GM18870 (cell line): Measurements from ENCODE around the gene BRINP2.

Experiments
- ATAC-seq: cut with Tn5 transposase; IDR thresholded peaks from one replicate; pipeline ENCODE4 v1.9.1; 2021; ENCODE audit warnings: moderate library complexity; ENCODE audit not compliant: unreplicated experiment

BRINP2 gene

GRCh38 chr1:177164380-177165068 lies 6.2 kb upstream of the BRINP2 start, which contains the start of gene ASTN1:
Gene ASTN1, minus strand, starts transcription at chr1:177164712. Its CDS starts 36 bp downstream, at chr1:177164676.
- no peak for ATAC-seq

DNA sequence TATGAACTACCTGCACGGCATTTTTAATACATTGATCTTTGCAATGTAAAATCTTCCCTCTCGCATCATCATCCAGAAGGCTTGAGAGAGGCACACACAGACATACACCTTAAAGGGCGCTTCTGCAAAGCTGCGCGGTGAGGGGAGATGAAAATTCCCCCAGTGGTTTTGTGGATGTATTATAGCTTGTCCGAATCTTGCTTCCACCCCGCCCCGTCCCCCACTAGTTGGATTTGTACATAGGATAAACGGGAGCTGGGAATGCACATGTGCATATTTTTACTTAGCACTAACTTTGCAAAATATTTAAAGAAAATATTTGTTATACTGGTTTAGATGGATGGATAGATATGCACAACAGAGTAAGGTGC lies 5.7 kb upstream of the BRINP2 start:
- ATAC-seq: no peak

DNA sequence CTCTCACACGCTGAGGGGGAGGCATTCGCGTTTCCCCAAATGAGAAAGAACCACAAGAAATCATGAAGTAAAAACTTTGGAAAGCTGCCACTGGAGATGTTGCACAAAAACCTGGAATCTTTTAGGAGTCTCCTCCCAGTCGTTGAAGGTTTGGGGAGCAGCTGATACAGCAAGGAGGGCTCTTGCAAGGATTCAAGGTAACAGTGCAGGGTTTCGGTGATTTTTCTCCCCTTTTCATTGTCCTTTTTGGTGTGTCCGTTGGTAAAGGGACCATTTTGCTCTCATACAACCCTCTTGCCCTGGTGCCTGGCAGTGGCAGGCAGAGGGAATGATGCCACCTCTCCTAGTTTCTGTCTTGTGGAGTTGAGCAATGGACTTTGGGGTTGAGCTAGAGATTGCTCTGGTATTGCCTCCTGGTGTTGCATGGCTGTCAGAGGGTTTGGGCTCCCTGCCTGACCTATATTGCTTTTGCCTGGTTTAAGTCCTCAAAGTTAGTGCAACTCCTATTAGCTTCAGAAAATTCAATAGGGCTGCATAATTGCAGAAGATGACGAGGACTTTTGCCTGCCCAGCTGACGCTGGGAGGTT lies 872 bp downstream of the BRINP2 start:
- no peak for ATAC-seq

DNA sequence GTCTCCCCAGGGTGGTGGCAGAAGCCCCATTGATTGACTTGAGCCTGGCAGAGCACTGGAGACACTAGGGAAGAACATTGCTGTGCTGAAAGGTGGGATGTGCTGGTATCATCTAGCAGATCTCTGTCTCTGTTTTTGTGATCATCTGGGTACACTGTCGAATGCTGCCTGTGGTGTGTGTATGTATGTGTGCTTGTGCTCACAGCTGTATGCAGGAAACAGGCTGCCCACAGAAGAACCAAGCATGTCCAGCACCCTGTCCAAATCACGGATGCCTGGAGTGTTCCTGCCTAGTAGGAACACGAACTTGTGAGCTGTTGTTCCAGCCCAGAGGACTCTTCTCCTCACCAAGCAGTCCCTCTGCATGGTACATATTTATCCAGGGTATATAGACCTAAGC lies 1.5 kb downstream of the BRINP2 start:
- no peak for ATAC-seq

DNA sequence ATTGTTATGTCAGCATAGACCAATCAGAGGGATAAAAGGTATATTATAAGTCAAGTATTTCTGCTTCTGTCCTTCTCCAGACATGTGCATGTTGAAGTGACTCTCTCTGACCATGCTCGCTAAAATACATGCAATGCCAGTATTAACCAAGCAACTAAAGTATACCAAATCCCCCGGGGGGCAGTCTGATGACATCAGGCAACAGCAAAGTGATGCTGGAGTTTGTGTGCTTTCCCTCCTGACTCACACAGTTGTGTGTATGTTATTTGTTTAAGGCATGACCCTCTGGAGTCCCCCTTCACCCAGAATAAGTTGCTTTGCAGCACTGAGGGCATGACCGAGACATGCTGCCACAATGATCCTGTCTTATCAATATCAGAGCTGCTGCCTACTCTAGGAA lies 2.1 kb downstream of the BRINP2 start:
- no peak for ATAC-seq

DNA sequence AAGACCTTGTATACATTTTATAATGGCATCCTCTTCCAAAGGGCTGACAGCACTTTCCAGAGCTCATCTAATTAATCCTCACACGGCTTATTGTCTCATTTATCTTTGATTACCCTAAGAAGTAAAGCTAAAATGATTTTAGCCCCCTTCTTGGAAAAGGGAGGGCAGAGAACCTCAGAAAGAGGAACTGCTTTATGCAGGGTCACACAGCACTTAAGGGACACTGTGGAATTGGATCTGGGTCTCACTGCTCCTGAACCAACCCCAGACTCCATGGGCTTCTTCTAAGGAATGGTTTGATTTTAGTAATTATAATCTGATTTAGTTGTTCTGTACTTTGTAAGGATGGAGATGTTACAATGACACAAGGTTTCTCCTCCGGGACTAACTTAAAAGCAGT lies 3.2 kb downstream of the BRINP2 start:
- ATAC-seq: no peak

- no peak for ATAC-seq
These were observed 4.3 kb downstream of the BRINP2 start for GRCh38 chr1:177174921-177175634.

DNA sequence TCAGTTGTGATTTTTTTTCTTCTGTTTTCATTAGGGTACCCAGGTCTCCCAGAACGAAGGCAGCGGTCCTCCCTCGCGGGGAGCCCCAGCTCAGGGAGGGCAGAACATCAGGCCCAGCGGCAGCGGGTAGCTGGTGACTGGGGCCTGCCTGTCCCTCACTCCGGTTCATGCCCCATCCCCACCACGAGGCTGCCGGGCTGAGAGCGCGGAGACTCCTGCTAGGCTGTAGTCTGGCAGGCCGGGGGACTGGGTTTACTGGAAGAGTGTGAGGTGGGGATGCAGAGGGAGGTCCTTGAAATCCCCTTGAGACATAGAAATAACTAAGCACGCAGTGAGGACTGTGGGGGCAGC lies 10.5 kb downstream of the BRINP2 start:
- no peak for ATAC-seq

DNA sequence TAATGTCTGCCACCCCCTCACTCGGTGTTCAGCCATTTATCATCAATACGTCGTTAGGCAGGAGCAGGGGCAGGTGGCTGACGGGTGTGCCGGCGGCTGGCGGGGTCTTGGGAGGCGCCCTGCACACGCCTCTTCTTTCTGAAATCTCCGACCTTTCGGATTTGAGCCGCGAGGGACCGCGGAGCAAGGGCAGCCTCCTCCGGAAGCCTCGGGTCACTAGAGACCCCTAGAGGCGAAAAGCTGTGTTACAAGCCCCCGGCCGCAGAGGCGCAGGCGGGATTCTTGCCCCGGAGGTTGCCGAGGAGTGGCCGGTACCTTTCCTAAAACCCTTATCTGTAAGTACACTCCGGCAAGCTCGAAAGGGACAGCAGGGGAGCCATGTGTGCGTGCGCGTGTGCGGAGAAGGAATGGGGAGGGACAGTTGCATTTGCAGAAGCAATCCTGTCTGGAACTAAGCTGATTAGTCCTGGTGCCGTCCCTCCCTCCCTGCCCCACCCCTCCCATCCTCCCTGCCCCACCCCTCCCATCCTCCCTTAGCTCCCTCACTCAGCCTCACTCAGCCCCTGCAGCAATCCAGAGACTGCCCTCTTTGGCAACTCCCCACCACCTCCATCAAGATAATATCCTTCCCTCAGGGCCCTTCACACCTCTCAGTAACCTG lies 11.0 kb downstream of the BRINP2 start:
- peak; percentile 77 for ATAC-seq

DNA sequence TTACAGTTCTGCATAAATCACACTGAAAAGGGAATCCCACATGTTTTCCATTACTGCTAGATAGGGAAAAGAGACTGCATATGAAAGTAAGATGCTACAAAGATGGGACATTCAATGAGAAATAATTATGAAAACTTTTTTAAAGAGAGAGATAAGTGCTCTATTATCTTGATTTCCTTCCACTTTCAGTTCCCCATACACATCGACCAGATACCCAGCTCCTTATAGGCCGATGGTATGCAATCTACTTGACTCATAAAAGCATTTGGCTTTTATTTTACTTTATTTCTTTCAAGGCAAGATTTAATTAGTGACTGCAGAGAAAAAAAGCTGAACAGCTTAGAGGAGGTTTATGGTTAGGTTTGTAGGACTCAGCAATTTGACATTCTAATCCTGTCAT lies 13.1 kb downstream of the BRINP2 start:
- no peak for ATAC-seq

DNA sequence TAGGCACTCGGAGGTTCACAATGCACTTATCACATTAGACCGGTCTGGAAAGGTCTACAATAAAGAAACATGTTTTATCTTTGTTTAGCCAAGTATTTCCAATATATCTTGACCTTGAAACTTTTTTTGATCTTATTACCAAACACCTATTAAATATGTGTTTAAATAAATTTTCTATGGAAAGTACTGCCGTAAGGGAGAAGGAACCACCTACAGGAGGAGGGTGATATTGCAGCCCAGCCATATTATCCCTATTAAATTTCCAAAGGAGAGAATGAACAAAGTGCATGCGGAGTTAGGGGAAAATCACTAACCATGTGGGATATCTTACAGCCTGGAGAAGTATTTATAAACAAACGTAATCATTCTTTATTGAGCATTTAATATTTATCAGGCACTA lies 14.5 kb downstream of the BRINP2 start:
- no peak for ATAC-seq

DNA sequence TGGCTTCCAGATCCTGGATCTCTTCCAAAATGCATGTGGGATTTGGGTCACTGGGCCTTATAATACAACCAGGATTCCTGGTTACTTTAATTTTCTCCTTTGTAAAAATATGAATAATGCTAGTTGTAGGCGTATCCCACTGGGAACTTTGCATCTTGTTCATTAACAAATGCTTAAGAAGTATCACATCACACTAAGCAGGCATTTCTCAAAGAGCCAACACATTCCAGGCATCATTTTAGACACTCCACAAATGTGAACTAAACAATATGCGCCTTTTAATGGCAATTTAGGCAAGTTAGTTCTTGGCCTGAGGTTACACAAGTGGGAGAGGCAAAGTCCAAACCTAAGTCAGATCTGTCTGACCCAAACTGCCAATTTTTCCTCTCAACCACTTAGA lies 15.9 kb downstream of the BRINP2 start:
- no peak for ATAC-seq

GRCh38 chr1:177190308-177190970 lies 19.7 kb downstream of the BRINP2 start:
- ATAC-seq: no peak

DNA sequence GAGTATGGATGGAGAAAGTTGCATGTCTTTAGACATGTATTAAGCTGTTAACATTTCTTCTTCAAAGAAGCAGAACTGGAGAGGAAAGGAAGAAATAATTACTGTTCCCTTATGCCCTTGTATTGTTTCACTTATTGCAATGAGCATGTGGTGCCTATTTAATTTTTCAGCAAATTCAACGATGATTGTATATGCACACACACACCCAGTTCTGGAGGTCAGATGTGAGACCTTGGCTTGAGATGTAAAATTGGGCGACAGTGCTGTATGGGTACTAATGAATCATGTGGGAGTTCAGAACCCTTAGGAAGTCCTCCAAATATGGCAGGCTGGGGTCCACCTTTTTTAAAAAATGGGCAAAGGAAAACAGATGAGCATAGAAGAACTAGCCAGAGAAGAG lies 27.5 kb downstream of the BRINP2 start:
- no peak for ATAC-seq

DNA sequence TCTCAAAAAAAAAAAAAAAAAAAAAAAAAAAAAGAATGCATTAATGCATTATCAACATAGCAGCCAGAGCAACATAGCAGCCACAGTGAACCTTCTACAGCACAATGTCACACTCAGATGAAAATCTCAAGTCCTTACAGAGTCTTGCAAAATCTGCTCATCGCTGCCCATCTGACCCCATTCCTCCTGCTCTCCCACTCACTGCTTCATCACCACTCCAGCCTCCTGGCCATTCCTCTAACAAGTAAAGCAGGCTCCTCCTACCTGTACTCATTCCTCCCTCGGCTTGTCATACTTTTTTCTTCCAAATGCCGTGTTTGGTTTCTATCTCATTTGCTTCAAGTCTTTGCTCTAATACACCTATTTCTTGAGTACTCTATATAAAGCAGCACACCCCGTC lies 29.5 kb downstream of the BRINP2 start:
- ATAC-seq: no peak

DNA sequence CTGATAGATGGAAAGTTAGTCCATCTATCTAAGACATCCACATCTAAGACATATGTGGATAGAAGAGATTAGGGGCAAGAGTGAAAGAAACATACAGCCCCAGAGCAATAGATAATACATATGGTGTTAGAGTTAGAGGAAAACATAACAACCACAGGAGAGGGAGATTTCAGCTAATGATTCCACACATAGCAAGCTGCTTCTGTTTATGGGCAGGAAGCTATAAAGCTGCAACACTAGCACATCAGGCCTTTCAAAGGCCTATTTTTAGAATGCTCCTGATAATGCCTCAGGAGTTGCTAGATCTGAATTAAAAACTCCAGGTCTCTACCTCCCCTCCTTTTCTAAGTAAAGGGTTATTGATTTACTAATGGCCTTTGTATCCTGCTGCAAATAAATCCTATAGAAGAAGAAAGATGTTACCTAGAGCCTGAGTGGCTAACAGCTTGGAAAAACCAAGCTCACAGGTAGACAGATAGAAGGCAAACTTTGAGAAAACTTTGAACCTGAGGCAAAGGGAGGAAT lies 36.1 kb downstream of the BRINP2 start:
- ATAC-seq: no peak

- no peak for ATAC-seq
These were observed 38.2 kb downstream of the BRINP2 start for GRCh38 chr1:177208920-177209319.

DNA sequence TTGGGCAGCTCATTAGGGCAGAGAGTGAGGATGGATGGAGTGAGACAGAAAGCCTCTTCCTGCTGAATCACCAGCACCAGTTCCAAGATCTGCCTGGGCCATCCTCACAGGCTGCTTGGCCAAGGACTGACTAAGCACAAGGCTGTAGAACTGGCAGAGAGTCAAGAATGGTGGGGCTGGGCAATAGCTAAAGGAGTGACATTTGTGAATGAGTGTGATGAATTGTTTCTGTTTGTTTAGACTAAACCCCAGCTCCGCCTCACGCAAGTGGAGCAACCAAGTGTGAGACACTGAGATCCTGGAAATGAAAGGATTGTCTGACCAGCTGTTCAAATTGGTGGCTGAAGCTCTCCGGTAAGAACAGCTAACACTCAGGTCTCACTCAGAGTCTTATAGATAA lies 38.6 kb downstream of the BRINP2 start:
- ATAC-seq: no peak

GRCh38 chr1:177210071-177210470 lies 39.3 kb downstream of the BRINP2 start:
- ATAC-seq: no peak

GRCh38 chr1:177211231-177211630 lies 40.5 kb downstream of the BRINP2 start:
- ATAC-seq: no peak

DNA sequence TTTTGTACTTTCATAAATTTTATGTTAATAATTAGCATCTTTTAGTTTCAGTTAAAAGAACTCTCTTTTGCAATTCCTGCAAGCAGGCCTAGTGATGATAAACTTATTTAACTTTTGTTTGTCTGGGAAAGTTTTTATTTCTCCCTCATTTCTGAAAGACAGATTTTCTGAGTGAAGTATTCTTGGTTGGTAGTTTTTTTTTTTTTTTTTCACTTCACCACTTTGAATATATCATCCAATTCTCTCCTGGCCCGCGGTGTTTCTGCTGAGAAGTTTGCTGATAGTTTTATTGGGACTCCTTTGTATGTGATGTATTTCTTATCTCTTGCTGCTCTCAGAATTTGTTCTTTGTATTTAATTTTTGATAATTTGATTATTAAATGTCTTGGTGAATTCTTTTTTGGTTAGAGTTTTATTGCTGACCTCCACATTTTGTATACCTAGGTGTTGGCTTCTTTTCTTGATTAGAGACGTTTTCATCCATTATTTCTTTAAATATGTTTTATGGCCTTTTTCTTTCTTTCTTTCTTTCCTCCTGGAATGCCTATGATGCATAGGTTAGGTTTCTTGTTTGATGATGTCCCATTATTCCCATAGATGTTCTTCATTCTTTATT lies 45.9 kb downstream of the BRINP2 start:
- no peak for ATAC-seq
